GM23338 (cell line): ENCODE data around the gene CHN2. TPM values are rescaled to one million over a fixed set of nuclear protein-coding genes. Genes with fewer than 3 reads are reported as not detected.

Experiments used
- ATAC-seq: fragments of 200-7000 bp; cut with Tn5 transposase; 3 replicates; pipeline ENCODE4 v1.9.1; 2020
- DNase-seq: peaks from one replicate; pipeline ENCODE4 v3.0.0-alpha.2; 2015; ENCODE audit warnings: low spot score
- H2AFZ ChIP-seq: fragments of 200-600 bp; sonication (generic); 2 replicates; pipeline ENCODE4 v1.8.0; 2016; ENCODE audit warnings: antibody characterized with exemption, mild to moderate bottlenecking, moderate library complexity
- H3F3A ChIP-seq: fragments of 200-600 bp; sonication (generic); replicated peaks from 2 replicates; pipeline ENCODE4 v1.8.0; 2017; ENCODE audit warnings: antibody characterized with exemption, mixed run types, low read depth
- H3K27ac ChIP-seq: fragments of 200-600 bp; sonication (generic); 2 replicates; pipeline ENCODE4 v1.6.1; 2016; ENCODE audit warnings: low read depth
- H3K27me3 ChIP-seq: fragments of 200-600 bp; sonication (generic); 2 replicates; pipeline ENCODE4 v1.8.0; 2016; ENCODE audit warnings: mild to moderate bottlenecking, mixed run types, moderate library complexity; ENCODE audit not compliant: insufficient read depth
- H3K36me3 ChIP-seq: fragments of 200-600 bp; sonication (generic); 2 replicates; pipeline ENCODE4 v1.8.0; 2016; ENCODE audit warnings: mild to moderate bottlenecking; ENCODE audit not compliant: insufficient read depth
- H3K4me1 ChIP-seq: fragments of 200-600 bp; sonication (generic); 2 replicates; pipeline ENCODE4 v1.8.0; 2016; ENCODE audit warnings: mild to moderate bottlenecking, moderate library complexity; ENCODE audit not compliant: insufficient read depth
- H3K4me2 ChIP-seq: fragments of 200-600 bp; sonication (generic); 2 replicates; pipeline ENCODE4 v1.7.1; 2017; ENCODE audit warnings: mixed run types
- H3K4me3 ChIP-seq: fragments of 200-600 bp; sonication (generic); 2 replicates; pipeline ENCODE4 v1.6.1; 2016; ENCODE audit warnings: mixed run types
- H3K79me2 ChIP-seq: fragments of 200-600 bp; sonication (generic); replicated peaks from 2 replicates; pipeline ENCODE4 v1.8.0; 2017; ENCODE audit warnings: mild to moderate bottlenecking; ENCODE audit not compliant: insufficient read depth
- H3K9me2 ChIP-seq: fragments of 200-600 bp; sonication (generic); 2 replicates; pipeline ENCODE4 v1.8.0; 2017; ENCODE audit not compliant: insufficient read depth
- H4K20me1 ChIP-seq: fragments of 200-600 bp; sonication (generic); replicated peaks from 2 replicates; pipeline ENCODE4 v1.8.0; 2017; ENCODE audit warnings: mild to moderate bottlenecking; ENCODE audit not compliant: insufficient read depth
- H3K27ac Mint-ChIP-seq: 2 replicates; pipeline ENCODE4 v1.8.0; 2020; ENCODE audit warnings: inconsistent platforms, mild to moderate bottlenecking, moderate library complexity, mixed read lengths
- H3K27me3 Mint-ChIP-seq: 3 replicates; pipeline ENCODE4 v1.8.0; 2022; ENCODE audit warnings: low read depth, mild to moderate bottlenecking, moderate library complexity, mixed read lengths, inconsistent platforms; ENCODE audit not compliant: insufficient read depth, poor library complexity
- H3K36me3 Mint-ChIP-seq: 3 replicates; pipeline ENCODE4 v1.8.0; 2021; ENCODE audit warnings: low read depth, mild to moderate bottlenecking, inconsistent platforms, moderate library complexity, mixed read lengths
- H3K4me1 Mint-ChIP-seq: 3 replicates; pipeline ENCODE4 v1.8.0; 2020; ENCODE audit warnings: mild to moderate bottlenecking, inconsistent platforms, mixed read lengths
- H3K4me3 Mint-ChIP-seq: 3 replicates; pipeline ENCODE4 v1.8.0; 2021; ENCODE audit warnings: moderate library complexity, mild to moderate bottlenecking, inconsistent platforms, mixed read lengths
- H3K9me3 Mint-ChIP-seq: 3 replicates; pipeline ENCODE4 v1.8.0; 2020; ENCODE audit warnings: moderate library complexity, mild to moderate bottlenecking, inconsistent platforms, mixed read lengths
- CREB1 ChIP-seq: fragments of 250-450 bp; sonication (Bioruptor Pico); IDR thresholded peaks from 2 replicates; pipeline ENCODE4 v1.5.0; 2020; ENCODE audit warnings: low read depth, mild to moderate bottlenecking, moderate library complexity
- EZH2 ChIP-seq: fragments of 200-600 bp; sonication (generic); IDR thresholded peaks from one replicate; pipeline ENCODE4 v1.8.0; 2017; ENCODE audit warnings: antibody characterized with exemption, mild to moderate bottlenecking, low read depth; ENCODE audit not compliant: unreplicated experiment
- EZH2phosphoT487 ChIP-seq: fragments of 200-600 bp; sonication (generic); IDR thresholded peaks from one replicate; pipeline ENCODE4 v1.8.1; 2018; ENCODE audit warnings: antibody characterized with exemption; ENCODE audit not compliant: unreplicated experiment
- JUNB ChIP-seq: IDR thresholded peaks from one replicate; pipeline ENCODE4 v1.6.1; 2016; ENCODE audit warnings: antibody characterized with exemption; ENCODE audit not compliant: unreplicated experiment
- NANOG ChIP-seq: IDR thresholded peaks from 2 replicates; pipeline ENCODE4 v1.6.1; 2016; ENCODE audit warnings: antibody characterized with exemption, borderline replicate concordance
- STAT1 ChIP-seq: IDR thresholded peaks from one replicate; pipeline ENCODE4 v1.6.1; 2016; ENCODE audit warnings: antibody characterized with exemption; ENCODE audit not compliant: unreplicated experiment
- ZNF114 ChIP-seq: fragments of 250-450 bp; sonication (Bioruptor Pico); IDR thresholded peaks from 2 replicates; pipeline ENCODE4 v1.5.0; 2020; ENCODE audit warnings: mild to moderate bottlenecking, moderate library complexity
- ZNF331 ChIP-seq: fragments of 250-450 bp; sonication (Bioruptor Pico); IDR thresholded peaks from 2 replicates; pipeline ENCODE4 v1.5.0; 2020; ENCODE audit warnings: low read depth, mild to moderate bottlenecking, moderate library complexity
- polyA plus RNA-seq: library from polyadenylated mRNA; unstranded; fragments of >200 nt; fragmentation: Nextera tagmentation; extraction: Ambion mirVana; gene quantifications from 2 replicates; pipeline ENCODE4 v1.2.1, GENCODE V29; 2016
- total RNA-seq: library from RNA; depleted of rRNA; stranded (reverse); fragments of >200 nt; shearing (Covaris generic); gene quantifications from 2 replicates; pipeline ENCODE4 v1.2.3, GENCODE V29; 2014
- TF ChIP-seq, protein P1 (sequence below): IDR thresholded peaks from 2 replicates; pipeline ENCODE4 v1.6.1; 2016; ENCODE audit warnings: antibody characterized with exemption
- TF ChIP-seq, protein P2 (sequence below), 2 experiments: fragments of 200-600 bp in 1 of 2; sonication (generic) in 1 of 2; conservative IDR thresholded peaks; 2 replicates each; pipeline versions ENCODE4 v1.5.1 to v1.6.1; 2016 to 2017; ENCODE audit warnings: antibody characterized with exemption in 2 of 2, low read depth in 2 of 2, mild to moderate bottlenecking in 2 of 2, moderate library complexity in 1 of 2
- TF ChIP-seq, protein P3 (sequence below): IDR thresholded peaks from one replicate; pipeline ENCODE4 v1.6.1; 2018; ENCODE audit warnings: antibody characterized with exemption; ENCODE audit not compliant: unreplicated experiment

Gene CHN2
- total and polyA plus RNA-seq, 2 experiments from 2014 or later = 6.1 to 7.5 TPM

DNA sequence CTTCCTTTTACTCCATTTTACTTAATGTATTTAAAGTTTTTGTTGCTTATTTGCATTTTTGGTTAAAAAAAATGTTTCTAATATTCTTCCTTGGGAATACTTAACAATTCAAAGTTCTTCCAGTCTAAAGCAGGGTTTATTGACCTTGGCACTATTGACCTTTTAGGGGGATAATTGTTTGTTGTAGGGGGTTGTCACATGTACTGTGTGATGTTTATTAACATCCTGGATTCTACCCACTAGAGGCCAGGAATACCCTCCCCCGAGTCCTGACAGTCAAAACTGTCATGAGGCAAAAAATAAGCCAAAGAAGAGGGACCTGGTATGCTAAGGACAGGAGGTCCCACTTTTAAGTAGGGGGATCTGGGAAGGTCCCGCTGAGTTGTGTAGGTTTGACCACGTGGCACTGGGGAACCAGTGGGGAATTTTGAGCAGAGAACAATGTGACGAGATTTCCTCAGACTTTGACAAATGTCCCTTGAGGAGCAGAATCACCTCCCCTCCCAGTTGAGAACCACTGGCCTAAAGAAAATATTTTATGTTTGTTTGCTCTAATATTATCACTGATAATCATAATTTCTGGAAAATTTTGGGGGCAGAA, 190.7 kb downstream of the CHN2 start (continued):
- TF ChIP-seq EZH2 = no peak
- TF ChIP-seq, protein P1, sequence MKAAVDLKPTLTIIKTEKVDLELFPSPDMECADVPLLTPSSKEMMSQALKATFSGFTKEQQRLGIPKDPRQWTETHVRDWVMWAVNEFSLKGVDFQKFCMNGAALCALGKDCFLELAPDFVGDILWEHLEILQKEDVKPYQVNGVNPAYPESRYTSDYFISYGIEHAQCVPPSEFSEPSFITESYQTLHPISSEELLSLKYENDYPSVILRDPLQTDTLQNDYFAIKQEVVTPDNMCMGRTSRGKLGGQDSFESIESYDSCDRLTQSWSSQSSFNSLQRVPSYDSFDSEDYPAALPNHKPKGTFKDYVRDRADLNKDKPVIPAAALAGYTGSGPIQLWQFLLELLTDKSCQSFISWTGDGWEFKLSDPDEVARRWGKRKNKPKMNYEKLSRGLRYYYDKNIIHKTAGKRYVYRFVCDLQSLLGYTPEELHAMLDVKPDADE = no peak
- TF ChIP-seq JUNB = no peak
- TF ChIP-seq CREB1 (CRISPR knock-in tag) = no peak
- TF ChIP-seq, protein P2, sequence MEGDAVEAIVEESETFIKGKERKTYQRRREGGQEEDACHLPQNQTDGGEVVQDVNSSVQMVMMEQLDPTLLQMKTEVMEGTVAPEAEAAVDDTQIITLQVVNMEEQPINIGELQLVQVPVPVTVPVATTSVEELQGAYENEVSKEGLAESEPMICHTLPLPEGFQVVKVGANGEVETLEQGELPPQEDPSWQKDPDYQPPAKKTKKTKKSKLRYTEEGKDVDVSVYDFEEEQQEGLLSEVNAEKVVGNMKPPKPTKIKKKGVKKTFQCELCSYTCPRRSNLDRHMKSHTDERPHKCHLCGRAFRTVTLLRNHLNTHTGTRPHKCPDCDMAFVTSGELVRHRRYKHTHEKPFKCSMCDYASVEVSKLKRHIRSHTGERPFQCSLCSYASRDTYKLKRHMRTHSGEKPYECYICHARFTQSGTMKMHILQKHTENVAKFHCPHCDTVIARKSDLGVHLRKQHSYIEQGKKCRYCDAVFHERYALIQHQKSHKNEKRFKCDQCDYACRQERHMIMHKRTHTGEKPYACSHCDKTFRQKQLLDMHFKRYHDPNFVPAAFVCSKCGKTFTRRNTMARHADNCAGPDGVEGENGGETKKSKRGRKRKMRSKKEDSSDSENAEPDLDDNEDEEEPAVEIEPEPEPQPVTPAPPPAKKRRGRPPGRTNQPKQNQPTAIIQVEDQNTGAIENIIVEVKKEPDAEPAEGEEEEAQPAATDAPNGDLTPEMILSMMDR (conservative IDR thresholded peaks at IDR 0.05; ENCODE audit: low read depth in 2 of 2) = no peak

DNA sequence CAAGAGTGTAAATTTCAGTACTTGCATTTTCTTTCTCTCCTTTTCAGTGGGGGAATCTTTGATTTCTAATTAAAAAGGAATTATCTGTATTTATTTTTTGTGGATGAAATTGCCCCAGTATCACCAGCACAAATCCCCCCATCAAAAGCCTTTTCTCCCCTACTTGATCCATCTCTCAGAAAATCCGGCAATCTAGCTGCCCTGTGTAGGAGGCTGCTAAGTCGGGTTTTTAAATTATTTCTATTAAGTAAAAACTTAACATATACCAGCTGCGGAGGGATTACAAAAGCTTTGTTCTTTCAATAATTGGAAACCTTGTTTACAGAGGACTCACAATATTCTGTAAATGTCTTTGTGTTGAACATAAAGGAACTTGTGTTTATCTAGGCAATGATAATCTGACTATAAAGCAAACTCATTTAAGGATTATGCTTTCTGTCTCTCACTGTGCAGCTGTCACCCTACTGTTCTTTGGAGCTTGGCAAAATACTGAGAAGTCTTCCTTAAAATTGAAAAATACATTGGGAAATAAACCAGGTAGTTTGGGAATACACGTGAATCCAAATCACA, 191.7 kb downstream of the CHN2 start:
- Histone ChIP-seq H3K9me2 (no peaks in the 10 kb centered on the region), H3K4me1 (0 out of 2 replicates have a peak, but pooled peaks cover 4% of the 10 kb centered on the region), H2AFZ (no peak overlapping the region), H3K79me2 (no peaks in the 10 kb centered on the region), H3F3A (no peaks in the 10 kb centered on the region), H3K36me3 (no peaks in the 10 kb centered on the region), H3K27me3 (no peaks in the 10 kb centered on the region), H3K4me2 (no peak overlapping the region), H3K27ac (no peak overlapping the region), H4K20me1 (no peaks in the 10 kb centered on the region), H3K4me3 (no peak overlapping the region)
- DNase-seq (no peak), ATAC-seq (no peak)
- Mint-ChIP-seq H3K27ac (no peak overlapping the region), H3K9me3 (peaks cover 2% of the 10 kb centered on the region; the same call in 1 of the 3 replicates), H3K4me3 (no peak overlapping the region), H3K4me1 (no peaks in the 10 kb centered on the region), H3K27me3 (peaks cover 1% of the 10 kb centered on the region), H3K36me3 (no peaks in the 10 kb centered on the region)
- TF ChIP-seq STAT1 (no peak), NANOG (no peak)

DNA sequence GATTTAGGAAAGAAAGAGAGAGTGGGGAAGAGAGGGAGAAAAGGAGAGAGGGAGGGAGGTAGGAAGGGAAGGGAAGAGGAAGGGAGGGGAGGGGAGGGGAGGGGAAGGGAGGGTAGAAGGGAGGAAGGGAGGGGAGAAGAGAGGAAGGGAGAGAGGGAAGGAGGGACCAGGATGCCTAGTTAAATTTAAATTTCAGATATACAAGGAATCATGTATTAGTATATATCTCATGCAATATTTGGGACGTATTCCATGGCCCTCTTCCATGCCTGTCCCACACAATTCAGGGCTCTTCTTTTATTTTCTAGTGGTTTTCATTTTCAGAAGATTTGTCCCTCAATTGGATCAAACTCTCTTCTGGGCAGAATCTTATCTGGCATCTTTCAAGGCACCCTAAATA, 196.7 kb downstream of the CHN2 start:
- H3K27ac Mint-ChIP-seq = no peak overlapping the region
- Histone ChIP-seq H3K4me2 (no peak overlapping the region), H3K36me3 (no peaks in the 10 kb centered on the region), H3K4me1 (0 out of 2 replicates have a peak, but pooled peaks cover 4% of the 10 kb centered on the region), H3K79me2 (no peaks in the 10 kb centered on the region), H3K4me3 (no peak overlapping the region), H3K27ac (no peak overlapping the region), H4K20me1 (no peaks in the 10 kb centered on the region), H3F3A (no peaks in the 10 kb centered on the region), H3K27me3 (no peaks in the 10 kb centered on the region), H3K9me2 (no peaks in the 10 kb centered on the region), H2AFZ (no peak overlapping the region)
- TF ChIP-seq STAT1 (no peak), CREB1 (CRISPR knock-in tag) (no peak), EZH2phosphoT487 (no peak), ZNF331 (CRISPR knock-in tag) (no peak), ZNF114 (CRISPR knock-in tag) (no peak), JUNB (no peak), NANOG (no peak)
- TF ChIP-seq, protein P2 (conservative IDR thresholded peaks at IDR 0.05; ENCODE audit: low read depth in 2 of 2) = no peak
- TF ChIP-seq, protein P3, sequence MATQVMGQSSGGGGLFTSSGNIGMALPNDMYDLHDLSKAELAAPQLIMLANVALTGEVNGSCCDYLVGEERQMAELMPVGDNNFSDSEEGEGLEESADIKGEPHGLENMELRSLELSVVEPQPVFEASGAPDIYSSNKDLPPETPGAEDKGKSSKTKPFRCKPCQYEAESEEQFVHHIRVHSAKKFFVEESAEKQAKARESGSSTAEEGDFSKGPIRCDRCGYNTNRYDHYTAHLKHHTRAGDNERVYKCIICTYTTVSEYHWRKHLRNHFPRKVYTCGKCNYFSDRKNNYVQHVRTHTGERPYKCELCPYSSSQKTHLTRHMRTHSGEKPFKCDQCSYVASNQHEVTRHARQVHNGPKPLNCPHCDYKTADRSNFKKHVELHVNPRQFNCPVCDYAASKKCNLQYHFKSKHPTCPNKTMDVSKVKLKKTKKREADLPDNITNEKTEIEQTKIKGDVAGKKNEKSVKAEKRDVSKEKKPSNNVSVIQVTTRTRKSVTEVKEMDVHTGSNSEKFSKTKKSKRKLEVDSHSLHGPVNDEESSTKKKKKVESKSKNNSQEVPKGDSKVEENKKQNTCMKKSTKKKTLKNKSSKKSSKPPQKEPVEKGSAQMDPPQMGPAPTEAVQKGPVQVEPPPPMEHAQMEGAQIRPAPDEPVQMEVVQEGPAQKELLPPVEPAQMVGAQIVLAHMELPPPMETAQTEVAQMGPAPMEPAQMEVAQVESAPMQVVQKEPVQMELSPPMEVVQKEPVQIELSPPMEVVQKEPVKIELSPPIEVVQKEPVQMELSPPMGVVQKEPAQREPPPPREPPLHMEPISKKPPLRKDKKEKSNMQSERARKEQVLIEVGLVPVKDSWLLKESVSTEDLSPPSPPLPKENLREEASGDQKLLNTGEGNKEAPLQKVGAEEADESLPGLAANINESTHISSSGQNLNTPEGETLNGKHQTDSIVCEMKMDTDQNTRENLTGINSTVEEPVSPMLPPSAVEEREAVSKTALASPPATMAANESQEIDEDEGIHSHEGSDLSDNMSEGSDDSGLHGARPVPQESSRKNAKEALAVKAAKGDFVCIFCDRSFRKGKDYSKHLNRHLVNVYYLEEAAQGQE = no peak
- no peaks in the 10 kb centered on the region; the same call in 2 of the 3 replicates for H3K9me3 Mint-ChIP-seq
- ATAC-seq (no peak), DNase-seq (no peak)
- no peaks in the 10 kb centered on the region for H3K36me3 Mint-ChIP-seq
- H3K4me1 Mint-ChIP-seq = peaks cover 3% of the 10 kb centered on the region; the same call in 2 of the 3 replicates
- H3K4me3 Mint-ChIP-seq = no peak overlapping the region
- peaks cover 2% of the 10 kb centered on the region for H3K27me3 Mint-ChIP-seq
